ENCODE data around the gene UPP2.

The UPP2 gene

DNA sequence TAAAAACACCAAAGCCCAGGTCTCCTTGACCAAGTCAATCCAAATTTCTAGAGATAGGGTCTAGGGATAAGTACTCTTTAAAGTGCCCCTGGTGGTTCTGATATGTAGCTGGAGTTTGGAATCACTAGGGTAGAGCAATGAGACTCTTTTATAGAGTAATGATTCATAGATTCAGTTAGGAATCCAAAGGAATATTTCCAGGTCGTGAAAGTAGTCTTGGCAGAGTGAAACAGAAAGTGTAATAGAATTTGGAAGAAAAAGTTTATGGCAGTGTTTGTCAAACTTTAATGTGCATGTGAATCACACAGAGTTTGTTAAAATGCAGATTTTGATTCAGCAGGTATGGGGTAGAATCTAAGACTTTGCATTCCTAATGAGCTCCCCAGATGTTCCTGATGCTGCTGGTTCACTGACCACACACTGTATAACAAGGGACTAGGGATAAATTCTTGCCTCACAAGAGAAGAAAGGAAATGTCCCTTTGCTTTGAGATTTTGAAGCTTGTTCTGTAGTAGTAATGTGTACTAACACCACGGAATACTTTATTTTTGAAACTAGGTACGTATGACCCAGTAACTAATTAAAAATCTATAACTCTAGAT is 1.8 kb downstream of the UPP2 start:
- in situ Hi-C loops (cut with MboI; ENCODE audit: low sequenced_read_pairs), result no loop called here

DNA sequence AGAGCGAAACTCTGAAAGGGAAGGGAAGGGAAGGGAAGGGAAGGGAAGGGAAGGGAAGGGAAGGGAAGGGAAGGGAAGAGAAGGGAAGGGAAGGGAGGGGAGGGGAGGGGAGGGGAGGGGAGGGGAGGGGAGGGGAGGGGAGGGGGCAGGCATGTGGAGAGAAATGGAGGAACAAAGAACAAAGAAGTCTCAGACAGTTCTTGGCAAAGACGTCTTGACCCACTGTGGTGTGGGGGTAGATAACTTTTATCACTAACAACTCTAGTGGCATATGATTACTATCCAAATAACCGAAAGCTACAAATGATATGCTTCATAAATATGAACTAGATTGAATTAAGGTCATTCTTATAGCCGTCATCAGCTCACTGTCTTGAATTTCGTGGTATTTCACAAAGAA is 3.2 kb downstream of the UPP2 start:
- in situ Hi-C loops (cut with MboI; ENCODE audit: low sequenced_read_pairs), result no loop called here

DNA sequence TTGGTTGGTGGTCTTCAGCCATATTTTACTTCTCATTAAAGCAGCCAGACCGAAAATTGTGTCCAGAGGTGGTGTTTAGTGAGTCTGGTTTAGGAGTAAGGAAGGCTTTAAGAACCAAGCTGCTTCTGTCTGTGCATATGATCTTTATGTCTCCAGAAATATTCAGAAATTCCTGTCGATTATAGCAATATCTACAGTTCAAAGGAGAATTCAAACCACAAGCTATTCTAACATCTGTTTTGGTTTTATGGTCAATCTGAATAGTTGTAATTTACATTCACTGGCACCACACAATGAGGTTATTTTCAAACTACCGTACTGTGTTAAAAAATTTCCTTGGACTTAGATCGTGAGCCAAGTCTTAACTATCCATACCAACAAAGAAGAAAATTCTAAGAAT is 11.3 kb downstream of the UPP2 start:
- in situ Hi-C loops (cut with MboI; ENCODE audit: low sequenced_read_pairs), result no loop called here

DNA sequence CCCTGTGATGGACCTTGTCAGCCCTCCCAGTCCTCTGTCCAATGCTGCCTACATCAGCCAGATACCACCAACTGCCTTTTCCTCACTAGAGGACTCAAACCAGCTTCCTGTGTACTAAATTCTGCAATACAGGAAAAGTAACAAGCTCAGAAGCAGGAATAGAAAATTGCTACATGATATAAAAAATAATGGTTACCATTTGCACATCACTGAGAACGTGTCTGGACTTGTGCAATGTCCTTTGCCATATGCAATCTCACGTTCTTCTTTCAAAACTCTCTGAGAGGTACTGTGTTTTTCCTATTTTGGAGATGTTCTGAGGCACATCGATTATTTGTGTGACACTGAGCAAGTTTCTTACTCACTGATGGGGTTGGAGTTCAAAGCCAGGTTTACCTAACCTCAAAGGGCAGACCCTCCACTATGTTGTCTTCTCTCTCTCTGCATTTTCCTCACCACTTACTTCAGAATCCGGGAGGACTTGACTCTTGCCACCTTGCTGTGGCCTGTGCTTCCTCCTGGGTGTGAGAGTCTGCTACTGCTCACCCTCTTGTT is 12.1 kb downstream of the UPP2 start:
- in situ Hi-C loops (cut with MboI; ENCODE audit: low sequenced_read_pairs), result no loop called here

DNA sequence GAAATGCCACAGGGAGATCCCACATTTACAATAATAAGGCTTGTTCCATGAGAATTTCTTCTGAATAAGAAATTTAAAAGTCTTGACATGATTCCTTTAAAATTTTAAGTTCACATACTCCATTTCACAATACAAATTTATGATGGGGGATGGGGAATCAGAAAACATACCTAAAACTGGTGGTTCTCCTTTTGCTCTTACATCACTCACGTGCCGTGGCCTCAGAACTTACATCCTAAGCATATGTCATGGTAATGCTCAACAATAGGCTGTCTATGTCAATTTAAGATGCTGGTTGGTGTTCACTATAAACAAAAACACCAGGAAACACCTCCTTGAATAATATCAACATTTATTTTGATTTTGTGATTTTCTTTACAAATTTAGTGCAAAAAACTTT is 12.8 kb downstream of the UPP2 start:
- in situ Hi-C loops (cut with MboI; ENCODE audit: low sequenced_read_pairs), result no loop called here

DNA sequence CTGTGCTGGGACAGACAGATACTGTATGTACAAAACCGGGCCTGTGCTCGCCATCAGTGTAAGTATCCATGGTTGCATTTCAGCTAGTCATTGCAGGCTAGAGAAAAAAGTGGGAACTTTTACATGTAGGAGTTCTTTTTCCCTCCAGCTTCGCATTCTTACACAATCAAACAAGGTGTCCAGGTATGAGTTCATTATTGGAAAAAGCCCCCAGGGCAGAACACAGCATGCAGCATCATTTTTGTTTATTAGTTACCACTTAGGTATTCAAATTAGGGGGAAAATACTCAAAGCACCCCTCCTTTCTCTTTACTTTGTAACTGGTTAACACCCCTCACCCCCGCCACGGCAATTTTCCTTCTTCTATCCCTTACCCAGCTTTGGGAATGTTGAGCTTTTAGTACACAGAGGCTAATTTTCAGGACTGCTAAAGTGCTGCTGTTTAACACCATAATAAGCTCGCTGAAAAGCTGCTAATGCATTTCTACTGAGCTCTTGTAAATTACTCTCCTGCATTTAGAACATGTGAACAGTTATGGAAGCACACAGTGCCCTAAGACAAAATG is 13.6 kb downstream of the UPP2 start:
- in situ Hi-C loops (cut with MboI; ENCODE audit: low sequenced_read_pairs), result no loop called here

DNA sequence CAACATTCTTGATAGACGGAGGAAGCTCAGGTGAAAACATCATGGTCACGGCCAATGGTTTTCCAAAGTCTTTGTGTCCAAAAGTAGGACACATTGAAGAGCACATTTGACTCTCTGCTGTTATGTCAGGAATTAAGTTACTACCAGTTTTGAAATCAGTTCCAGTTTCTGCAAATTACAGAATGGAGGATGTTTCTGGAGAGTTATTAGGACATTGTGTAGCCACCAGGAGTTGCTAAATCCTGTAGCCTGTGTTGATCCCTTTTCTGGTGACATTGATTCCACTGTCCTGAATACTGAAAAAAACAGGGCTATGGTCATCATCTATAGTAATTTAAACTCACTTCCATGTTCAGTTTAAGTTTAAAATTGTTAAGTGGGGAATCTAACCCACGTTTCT is 15.3 kb downstream of the UPP2 start:
- in situ Hi-C loops (cut with MboI; ENCODE audit: low sequenced_read_pairs), result no loop called here

DNA sequence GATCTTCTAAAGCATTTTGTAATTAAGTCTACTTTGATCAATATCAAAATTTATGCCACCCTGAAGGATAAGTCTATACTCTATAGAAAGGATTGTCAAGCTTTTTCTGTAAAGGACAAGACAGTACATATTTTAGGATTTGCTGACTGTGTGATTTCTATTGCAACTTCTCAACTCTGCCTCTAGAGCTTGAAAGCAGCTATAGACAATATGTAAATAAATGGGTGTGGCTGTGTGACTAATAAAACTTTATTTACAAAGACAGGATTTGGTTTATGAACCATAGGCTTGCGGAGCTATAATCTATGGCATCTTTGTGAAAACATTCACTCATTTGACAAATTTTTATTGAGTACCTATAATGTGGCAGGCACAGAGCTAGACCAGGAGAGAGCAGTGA is 18.4 kb downstream of the UPP2 start:
- in situ Hi-C loops (cut with MboI; ENCODE audit: low sequenced_read_pairs), result no loop called here

DNA sequence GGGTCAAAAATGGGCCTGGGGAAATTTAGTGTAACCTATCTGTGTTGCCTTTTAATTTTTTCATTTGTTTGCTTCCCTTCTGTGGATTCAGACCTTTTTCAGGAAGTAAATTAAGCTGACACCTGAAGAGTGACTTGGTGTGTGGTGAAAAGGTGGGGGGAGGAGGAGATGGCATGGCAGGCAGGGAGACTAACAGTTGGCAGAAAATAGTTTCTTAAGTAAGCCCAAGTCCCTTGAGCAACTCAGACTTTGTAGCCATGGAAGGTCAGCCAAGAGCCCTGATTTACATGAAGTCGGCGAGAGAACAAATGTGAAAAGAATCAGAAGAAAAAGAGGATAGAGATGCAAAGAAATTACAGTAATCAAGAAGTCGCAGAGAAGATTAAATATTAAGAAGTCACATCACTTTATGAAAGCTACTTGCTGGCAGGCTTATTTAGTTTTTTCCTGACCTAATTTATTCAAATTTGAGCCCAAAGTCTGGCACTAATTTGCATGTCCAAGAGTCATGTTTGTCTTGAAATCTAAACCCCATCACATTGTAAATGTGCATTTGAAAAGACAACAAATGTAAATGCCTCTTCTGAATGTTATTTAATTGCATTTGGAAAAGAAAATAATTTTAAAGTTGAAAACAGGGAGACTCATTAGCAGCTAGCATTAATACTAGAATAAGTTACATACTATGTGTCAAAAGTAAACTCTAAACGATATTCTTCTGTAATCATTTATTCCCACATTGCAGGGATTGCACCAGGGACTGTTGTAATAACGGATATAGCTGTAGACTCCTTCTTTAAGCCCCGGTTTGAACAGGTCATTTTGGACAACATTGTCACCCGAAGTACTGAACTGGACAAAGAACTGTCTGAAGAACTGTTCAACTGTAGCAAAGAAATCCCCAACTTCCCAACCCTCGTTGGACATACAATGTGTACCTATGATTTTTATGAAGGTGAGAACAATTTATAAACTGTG is 19.3 kb downstream of the UPP2 start:
- in situ Hi-C loops (cut with MboI; ENCODE audit: low sequenced_read_pairs), result no loop called here

DNA sequence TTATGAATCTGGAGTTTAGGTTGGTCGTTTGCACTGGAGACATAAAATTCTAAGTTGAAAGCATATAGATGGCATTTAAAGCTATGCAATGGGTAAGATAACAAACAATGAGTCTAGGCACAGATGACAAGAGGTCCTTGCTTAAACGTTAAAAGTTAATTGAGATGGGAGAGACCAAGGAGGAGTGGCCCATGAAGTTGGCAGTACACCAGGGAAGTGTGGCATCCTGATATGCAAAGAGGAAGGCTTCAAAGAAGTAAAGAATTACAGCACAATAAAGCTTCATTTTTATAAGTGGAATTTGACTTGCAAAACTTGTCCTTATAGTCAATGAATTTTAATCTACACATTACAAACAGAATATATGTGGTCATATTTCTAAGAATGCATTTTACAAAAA is 23.2 kb downstream of the UPP2 start:
- in situ Hi-C loops (cut with MboI; ENCODE audit: low sequenced_read_pairs), result no loop called here

DNA sequence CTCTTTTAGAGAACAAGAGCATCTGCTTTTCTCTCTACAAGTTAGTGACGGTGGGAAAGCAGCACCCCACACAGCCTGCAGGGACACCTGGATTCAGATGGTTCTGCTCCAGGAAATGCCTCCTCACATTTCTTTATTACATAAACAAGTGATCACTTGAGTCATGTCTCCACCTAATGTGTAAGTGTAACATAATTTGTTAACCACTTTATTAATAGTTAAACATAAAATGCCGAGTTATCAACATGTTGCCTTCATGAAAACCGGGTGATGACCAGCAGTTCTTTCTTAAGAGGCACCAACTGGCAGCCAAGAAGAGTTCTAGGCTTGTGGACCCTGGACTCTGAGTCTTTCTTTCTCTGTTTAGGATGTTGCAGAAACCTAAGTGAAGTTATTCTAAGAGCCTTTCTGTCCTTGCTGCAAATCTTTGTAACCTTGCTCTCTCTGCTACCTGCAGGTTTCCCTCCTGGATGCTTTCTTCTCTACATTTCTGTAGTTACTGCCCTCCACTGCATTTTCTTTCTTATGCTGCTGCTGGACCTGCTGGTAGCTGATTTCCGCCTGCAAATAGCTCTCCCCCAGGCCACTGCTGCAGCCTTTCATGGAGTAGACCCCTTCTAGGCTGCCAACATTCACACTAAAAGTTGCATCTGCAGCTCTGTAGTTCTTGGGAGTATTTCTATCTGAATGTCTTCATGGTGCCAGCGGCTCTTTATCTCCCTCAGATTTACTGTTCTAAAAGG is 24.3 kb downstream of the UPP2 start:
- in situ Hi-C loops (cut with MboI; ENCODE audit: low sequenced_read_pairs), result no loop called here

DNA sequence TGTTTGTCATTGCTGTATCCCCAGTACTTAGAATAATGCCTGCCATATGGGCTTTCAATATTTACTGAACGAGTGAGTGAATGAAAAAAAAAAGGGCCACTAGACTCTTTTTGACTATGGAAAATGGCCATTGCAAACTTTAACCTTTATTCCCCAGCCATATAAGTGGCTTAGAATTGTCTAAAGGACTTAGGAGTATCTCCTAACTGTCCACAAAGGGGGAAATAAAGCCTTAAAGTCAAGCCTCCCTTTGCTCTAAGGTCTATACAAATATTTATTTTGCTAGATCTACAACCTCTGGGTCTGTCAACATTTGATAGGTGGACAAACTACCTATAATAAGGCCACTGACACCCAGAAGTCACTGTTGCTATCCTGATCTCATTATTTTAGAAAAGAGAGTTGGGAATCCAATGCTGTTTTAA is 25.7 kb downstream of the UPP2 start:
- in situ Hi-C loops (cut with MboI; ENCODE audit: low sequenced_read_pairs), result no loop called here

DNA sequence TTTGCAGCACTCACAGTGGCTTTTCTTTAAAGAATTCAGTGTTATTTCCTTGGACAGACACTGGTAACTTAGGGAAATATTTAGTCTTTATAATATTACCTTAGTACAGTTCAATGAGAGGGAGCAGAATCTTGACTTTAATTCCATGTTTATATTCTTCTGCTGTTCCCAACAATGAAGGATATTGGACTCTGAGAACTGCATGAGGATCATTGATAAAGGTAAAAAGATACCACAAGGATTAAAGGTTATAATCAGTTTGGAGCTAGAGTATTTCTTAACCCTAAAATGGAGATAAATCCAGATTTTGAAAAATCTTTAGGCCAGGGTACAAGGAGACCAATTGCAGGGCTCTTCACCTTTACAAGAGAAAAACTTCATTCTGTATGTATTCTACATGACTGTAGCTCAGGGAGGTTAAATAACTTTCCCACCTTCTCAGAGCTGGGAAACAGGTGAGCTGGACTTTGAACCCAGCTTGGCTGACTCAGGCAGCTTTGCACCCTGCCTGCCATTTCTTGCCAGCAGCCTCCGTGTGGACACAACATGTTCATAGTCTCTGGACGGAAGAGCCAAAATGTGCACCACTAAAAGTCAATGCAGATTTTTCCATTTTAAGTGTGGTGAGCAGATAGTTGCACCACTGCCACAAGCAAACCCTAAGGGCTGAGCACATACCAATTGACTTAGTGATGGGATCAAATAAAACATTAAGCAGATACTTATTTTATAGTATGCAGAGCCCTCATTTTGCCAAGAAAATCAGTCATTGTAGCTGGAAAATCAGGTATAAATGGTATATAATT is 26.7 kb downstream of the UPP2 start:
- in situ Hi-C loops (cut with MboI; ENCODE audit: low sequenced_read_pairs), result no loop called here

DNA sequence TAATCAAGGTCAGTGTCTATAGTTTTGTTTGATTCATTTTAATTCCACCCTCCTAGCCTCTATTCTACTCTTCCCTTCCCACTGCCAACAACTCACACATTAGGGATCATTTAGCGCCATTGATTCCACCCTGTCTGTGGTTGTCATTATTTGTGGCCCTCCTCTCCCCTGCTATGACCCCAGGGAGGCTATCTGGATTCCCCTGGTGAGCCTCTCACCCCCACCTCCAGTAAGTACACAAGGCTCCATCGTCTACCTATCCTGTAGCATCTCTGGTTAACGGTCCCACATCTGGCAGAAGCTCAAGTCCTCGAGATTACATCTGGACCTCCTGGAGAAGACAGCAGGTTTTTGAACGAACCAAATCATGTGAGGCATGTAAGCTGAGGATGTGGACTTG is 27.4 kb downstream of the UPP2 start:
- in situ Hi-C loops (cut with MboI; ENCODE audit: low sequenced_read_pairs), result no loop called here

DNA sequence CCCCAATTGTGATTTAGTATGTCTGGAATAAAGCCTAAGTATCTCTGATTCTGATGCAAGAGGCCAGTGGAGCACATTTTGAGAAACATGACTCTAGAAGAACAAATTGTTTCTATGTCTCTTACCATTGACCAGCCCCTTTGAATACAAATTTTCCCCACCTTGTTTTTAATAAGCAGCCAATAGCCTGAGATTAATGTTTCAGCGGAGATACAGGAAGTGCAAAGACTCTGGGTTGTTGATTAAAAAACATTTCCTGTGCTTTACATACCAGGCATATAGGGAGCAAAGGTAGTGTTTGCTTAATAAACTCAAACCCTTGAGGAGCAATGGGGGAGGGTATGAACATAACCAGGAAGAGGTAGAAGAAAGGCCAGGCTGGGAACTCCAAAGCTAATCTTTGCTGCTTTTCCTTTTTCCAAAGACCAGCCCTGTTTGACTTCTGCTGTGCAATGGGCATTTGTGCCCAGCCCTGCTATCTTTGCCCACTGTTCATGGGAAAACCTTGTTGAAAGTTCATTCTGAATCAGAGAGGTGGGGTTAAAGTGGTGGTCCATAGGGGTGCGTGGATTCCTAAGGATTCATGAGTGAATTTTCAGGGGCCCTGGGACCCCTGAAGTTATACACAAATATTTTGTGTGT is 29.3 kb downstream of the UPP2 start:
- in situ Hi-C loops (cut with MboI; ENCODE audit: low sequenced_read_pairs), result no loop called here

DNA sequence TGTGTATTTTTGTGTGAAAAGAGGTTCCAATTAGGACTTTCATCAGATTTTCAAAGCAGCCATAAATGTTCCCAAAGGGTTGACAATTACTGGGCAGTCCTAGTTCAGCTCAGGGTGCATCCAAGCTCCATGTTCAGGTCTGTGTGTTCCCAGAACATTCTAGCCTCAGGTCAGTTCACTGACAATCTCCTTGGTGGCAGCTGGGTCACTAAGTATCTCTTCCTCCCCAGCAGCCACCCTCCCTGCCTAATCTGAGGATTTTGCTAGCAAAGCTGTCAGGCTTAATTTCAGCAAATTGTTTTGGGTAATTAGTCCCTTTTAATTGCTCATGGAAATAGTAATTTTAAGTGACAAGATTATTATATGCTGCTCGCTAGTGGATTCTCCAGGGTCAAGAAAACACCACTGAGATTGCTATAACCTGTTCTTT is 29.8 kb downstream of the UPP2 start:
- in situ Hi-C loops (cut with MboI; ENCODE audit: low sequenced_read_pairs), result no loop called here

DNA sequence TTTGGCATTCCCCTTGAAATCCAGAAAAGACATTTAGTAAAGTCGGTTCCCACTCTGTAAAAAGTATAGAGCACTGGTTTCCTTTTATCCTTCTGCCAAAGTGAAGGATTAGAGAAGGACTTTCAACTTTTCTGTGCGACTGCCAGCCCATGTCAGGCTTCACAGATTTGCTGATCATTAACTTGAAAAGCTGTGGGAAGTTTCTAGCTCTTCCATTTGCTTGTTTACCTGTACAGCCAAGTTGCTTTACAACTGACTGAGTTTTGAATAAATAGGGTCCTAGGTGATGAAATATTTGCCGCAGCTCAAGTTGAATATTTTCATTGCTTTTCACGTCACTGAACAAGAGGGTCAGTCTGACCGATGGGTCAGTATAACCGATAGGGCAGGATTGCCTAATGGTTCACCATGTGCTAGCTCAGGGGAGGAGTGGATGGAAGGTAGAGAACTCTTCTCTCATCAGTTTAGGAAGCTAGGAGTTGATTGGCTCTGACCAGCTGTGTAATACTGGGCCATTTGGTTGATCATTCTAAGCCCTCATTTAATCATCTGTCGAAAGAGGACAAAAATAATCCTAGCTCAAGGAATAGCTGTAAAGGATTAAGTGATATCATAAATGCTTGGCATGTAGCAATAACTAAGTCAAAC is 30.4 kb downstream of the UPP2 start:
- in situ Hi-C loops (cut with MboI; ENCODE audit: low sequenced_read_pairs), result no loop called here

DNA sequence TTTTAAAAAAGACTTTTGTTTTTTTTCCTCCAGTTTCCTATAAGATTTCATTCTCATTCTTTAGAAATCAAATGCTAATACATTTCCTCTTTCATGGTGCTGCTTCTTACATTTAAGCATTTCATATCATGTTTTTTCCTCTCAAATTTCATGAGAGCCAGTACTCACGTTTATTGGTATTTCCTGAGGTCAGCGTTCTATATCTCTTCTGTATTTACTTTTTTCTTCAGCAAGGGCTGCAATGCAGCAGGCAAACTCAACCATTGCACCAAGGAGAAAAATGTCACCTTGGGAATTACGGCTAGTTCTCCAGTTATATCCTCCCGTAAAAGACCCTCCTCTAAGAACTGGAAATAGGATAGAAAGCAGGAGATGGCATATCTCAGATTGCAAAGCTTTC is 32.4 kb downstream of the UPP2 start:
- in situ Hi-C loops (cut with MboI; ENCODE audit: low sequenced_read_pairs), result no loop called here

DNA sequence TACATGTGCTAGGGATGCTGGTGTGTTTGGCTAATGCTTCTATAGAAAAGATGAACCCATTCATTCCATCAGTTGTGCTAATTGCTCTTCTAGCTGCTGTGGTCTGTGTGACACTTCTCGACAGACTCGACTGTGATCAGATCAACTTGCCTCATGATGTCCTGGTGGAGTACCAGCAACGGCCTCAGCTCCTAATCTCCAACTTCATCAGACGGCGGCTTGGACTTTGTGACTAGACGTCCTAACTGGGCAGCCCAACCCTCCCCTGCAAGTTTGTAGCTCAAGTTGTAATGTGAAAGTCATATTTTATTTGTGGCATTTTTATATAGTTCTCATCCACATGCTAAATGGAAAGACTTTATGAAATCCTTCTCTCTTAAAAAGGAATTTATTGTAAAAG is 33.0 kb downstream of the UPP2 start:
- in situ Hi-C loops (cut with MboI; ENCODE audit: low sequenced_read_pairs), result no loop called here
